ENCODE measurements around the gene OMP.

GRCh38 chr11:77140231-77140851, 37.7 kb downstream of the OMP start:
- TF ChIP-seq, protein P1, sequence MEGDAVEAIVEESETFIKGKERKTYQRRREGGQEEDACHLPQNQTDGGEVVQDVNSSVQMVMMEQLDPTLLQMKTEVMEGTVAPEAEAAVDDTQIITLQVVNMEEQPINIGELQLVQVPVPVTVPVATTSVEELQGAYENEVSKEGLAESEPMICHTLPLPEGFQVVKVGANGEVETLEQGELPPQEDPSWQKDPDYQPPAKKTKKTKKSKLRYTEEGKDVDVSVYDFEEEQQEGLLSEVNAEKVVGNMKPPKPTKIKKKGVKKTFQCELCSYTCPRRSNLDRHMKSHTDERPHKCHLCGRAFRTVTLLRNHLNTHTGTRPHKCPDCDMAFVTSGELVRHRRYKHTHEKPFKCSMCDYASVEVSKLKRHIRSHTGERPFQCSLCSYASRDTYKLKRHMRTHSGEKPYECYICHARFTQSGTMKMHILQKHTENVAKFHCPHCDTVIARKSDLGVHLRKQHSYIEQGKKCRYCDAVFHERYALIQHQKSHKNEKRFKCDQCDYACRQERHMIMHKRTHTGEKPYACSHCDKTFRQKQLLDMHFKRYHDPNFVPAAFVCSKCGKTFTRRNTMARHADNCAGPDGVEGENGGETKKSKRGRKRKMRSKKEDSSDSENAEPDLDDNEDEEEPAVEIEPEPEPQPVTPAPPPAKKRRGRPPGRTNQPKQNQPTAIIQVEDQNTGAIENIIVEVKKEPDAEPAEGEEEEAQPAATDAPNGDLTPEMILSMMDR (IDR thresholded peaks at IDR 0.05): no peak
- TF ChIP-seq TCF7 (CRISPR knock-in tag; IDR thresholded peaks at IDR 0.05; ENCODE audit: low read depth): no peak
- TF ChIP-seq ZNF263 (CRISPR knock-in tag; IDR thresholded peaks at IDR 0.05; ENCODE audit: low read depth): no peak
- TF ChIP-seq NR2C2 (CRISPR knock-in tag; IDR thresholded peaks at IDR 0.05): no peak
- TF ChIP-seq, protein P2, sequence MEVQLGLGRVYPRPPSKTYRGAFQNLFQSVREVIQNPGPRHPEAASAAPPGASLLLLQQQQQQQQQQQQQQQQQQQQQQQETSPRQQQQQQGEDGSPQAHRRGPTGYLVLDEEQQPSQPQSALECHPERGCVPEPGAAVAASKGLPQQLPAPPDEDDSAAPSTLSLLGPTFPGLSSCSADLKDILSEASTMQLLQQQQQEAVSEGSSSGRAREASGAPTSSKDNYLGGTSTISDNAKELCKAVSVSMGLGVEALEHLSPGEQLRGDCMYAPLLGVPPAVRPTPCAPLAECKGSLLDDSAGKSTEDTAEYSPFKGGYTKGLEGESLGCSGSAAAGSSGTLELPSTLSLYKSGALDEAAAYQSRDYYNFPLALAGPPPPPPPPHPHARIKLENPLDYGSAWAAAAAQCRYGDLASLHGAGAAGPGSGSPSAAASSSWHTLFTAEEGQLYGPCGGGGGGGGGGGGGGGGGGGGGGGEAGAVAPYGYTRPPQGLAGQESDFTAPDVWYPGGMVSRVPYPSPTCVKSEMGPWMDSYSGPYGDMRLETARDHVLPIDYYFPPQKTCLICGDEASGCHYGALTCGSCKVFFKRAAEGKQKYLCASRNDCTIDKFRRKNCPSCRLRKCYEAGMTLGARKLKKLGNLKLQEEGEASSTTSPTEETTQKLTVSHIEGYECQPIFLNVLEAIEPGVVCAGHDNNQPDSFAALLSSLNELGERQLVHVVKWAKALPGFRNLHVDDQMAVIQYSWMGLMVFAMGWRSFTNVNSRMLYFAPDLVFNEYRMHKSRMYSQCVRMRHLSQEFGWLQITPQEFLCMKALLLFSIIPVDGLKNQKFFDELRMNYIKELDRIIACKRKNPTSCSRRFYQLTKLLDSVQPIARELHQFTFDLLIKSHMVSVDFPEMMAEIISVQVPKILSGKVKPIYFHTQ (CRISPR knock-in tag; IDR thresholded peaks at IDR 0.05): no peak
- TF ChIP-seq ETV6 (CRISPR knock-in tag; IDR thresholded peaks at IDR 0.05): 0 out of 2 replicates have a peak, but pooled peaks have one; percentile 28
- TF ChIP-seq CREM (CRISPR knock-in tag; IDR thresholded peaks at IDR 0.05): no peak
